Right lobe of liver (tissue), 6 donors: ENCODE measurements around the gene MED31. TPM values are rescaled to one million over a fixed set of nuclear protein-coding genes. Genes with fewer than 3 reads are reported as not detected.

ENCODE experiments used
- ATAC-seq, 4 donors: fragments of 200-7000 bp; cut with Tn5 transposase; one replicate each; pipeline ENCODE4 v1.9.1; 2020; ENCODE audit warnings: mild to moderate bottlenecking in 4 of 4, moderate library complexity in 4 of 4
- DNase-seq, 3 donors: peaks; one replicate each; pipeline ENCODE4 v3.0.0-alpha.2; 2020
- H3K27ac ChIP-seq, 3 donors: fragments of 200-600 bp; one replicate each; pipeline ENCODE4 v1.8.0; 2022
- H3K27me3 ChIP-seq, 2 donors: fragments of 200-600 bp; one replicate each; pipeline ENCODE4 v1.8.0; 2022
- H3K36me3 ChIP-seq, 4 donors: fragments of 200-600 bp; sonication (generic) in 1 of 4; one replicate each; pipeline versions ENCODE4 v1.5.1 to v1.8.0; 2017 to 2022; ENCODE audit warnings: control low read depth in 1 of 4
- H3K4me1 ChIP-seq, 4 donors: fragments of 200-600 bp; sonication (generic) in 1 of 4; one replicate each; pipeline versions ENCODE4 v1.5.1 to v1.8.0; 2017 to 2022; ENCODE audit warnings: control low read depth in 1 of 4
- H3K4me3 ChIP-seq, 3 donors: fragments of 200-600 bp; one replicate each; pipeline ENCODE4 v1.8.0; 2022
- H3K9me3 ChIP-seq, 4 donors: fragments of 200-600 bp; sonication (generic) in 1 of 4; one replicate each; pipeline versions ENCODE4 v1.5.1 to v1.8.0; 2017 to 2022; ENCODE audit warnings: control low read depth in 1 of 4
- POLR2A ChIP-seq: fragments of 450-650 bp; IDR thresholded peaks from one replicate; pipeline ENCODE4 v1.6.1; 2017; ENCODE audit warnings: antibody characterized with exemption, mild to moderate bottlenecking
- WGBS: methylation state at CpG from one replicate; pipeline ENCODE4 v1.1.6; 2018; ENCODE audit warnings: low coverage, low lambda C conversion rate; ENCODE audit not compliant: insufficient coverage; ENCODE audit errors: missing lambda C conversion rate; 5-methylcytosine and 5-hydroxymethylcytosine counted together
- intact Hi-C, 2 donors: fragments of 100-400 bp; cut with DNase I; formaldehyde crosslinking; loops; one replicate each; pipeline versions ENCODE4 v1.11.2 to v1.14.1; 2022
- long read RNA-seq: library from polyadenylated mRNA; unstranded; transcript quantifications from one replicate; pipeline ENCODE4 v2.0.0, GENCODE V29; 2019
- total RNA-seq, 6 experiments: library from RNA; depleted of rRNA in 2 of 6; stranded (reverse); fragments of >200 nt in 2 of 6; fragmentation: NEBNext Ultra II Directional in 3 of 6; extraction: Animal tissue kit (Norgen Biotek cat#: 25700) in 3 of 6; gene quantifications; one replicate each; pipeline versions ENCODE4 v1.1.0 to v1.2.4, GENCODE V29; 2016 to 2023
- TF ChIP-seq, protein P1 (sequence below), 4 donors: fragments of 200-600 bp in 3 of 4; fragments of 450-650 bp in 1 of 4; IDR thresholded peaks; one replicate each; pipeline versions ENCODE4 v1.5.1 to v1.8.0; 2016 to 2022; ENCODE audit warnings: antibody characterized with exemption in 4 of 4, mild to moderate bottlenecking in 2 of 4
- donor health status: DM: no; HTN: yes; CAD: no.
- donor health status: DM: no; HTN: no; CAD: no.
- donor health status: DM: no; HTN: no; CAD: no.
- donor health status: DM: no; HTN: yes; CAD: no.
- donor health status: DM: no; HTN: yes; CAD: no.

MED31 gene
- total RNA-seq: 10 to 100 TPM in 2 of 6 experiments, 1 to 10 TPM in 4; 3.5 to 10.7 (median 7.4) TPM
- long read RNA-seq, partial matches to known transcripts: 0 of 3 reads
- long read RNA-seq, other reads (novel, unspliced or antisense): 0 of 3 reads

DNA sequence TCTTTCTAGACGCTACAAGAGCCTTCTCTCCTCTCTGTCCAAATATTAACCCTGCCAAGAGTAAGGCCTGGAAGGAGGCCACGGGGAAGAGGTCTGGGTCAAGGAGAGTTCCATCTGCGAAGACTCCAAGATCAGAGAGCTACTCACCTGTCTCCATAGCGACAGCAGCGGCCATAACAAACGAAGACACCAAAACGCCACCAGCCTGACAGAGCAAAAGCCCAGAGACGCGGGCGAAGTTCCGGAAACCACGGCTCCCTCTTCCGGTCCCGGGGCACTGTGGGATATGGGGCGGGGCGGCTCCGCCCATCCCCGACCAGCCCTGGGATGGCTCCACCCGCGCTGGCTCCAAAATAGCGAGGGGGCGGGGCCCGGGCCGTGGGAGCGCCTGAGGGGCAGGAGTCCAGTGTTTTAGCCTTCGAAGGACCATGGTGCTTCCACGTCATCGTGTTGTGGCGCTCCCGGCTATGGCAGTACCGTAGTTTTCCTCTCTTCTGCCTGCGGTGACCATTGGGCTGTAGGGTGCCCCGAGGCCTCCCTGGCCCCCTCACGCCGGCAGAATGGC, at the start of gene MED31, which contains the start of gene C17orf100:
Gene MED31, minus strand, starts transcription at position 252 of the 565 bp plus-strand sequence. Its CDS starts 77 bp downstream, at position 175.
Gene C17orf100, plus strand, starts transcription at position 409 of the 565 bp plus-strand sequence. Its CDS starts 152 bp downstream, at position 561.
- DNase-seq: peak; percentile 97 to 98 (median 97)

DNA sequence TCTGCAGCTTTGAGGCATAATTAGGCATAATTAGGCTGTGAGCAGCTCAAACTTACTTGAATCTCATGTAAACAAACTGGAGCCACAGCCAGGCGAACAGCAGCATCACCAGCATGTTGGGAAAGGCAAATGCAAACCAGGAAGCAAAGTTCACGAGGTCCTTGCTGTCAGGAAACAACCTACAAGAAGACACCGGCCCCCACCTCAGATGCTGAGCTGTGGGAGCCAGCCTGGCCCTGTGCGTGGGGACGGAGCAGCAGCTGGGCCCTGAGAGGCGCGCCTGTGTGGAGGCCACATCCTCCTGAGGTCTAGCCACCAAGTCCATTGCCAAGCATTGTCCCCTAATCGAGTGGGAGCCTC, 49.5 kb upstream of the MED31 start:
- Histone ChIP-seq H3K4me3 (no peak overlapping the region), H3K4me1 (peaks cover 0 to 84% (median 40%) of the 10 kb centered on the region in 4 donors)

More for the DNA sequence above, at the start of gene MED31, which contains the start of gene C17orf100:
- ATAC-seq: peak; percentile 94 to 98 (median 96)
- Histone ChIP-seq H3K27ac (peak within 1 kb of the TSS; percentile 82 to 96 (median 83)), H3K27me3 (no peaks in the 10 kb centered on the region), H3K4me3 (peak within 1 kb of the TSS; percentile 65 to 91 (median 72)), H3K4me1 (peaks cover 0 to 36% (median 12%) of the 10 kb centered on the region in 4 donors), H3K9me3 (no peaks in the 10 kb centered on the region), H3K36me3 (peaks cover 0 to 21% (median 3%) of the 10 kb centered on the region in 4 donors)
- TF ChIP-seq, protein P1, sequence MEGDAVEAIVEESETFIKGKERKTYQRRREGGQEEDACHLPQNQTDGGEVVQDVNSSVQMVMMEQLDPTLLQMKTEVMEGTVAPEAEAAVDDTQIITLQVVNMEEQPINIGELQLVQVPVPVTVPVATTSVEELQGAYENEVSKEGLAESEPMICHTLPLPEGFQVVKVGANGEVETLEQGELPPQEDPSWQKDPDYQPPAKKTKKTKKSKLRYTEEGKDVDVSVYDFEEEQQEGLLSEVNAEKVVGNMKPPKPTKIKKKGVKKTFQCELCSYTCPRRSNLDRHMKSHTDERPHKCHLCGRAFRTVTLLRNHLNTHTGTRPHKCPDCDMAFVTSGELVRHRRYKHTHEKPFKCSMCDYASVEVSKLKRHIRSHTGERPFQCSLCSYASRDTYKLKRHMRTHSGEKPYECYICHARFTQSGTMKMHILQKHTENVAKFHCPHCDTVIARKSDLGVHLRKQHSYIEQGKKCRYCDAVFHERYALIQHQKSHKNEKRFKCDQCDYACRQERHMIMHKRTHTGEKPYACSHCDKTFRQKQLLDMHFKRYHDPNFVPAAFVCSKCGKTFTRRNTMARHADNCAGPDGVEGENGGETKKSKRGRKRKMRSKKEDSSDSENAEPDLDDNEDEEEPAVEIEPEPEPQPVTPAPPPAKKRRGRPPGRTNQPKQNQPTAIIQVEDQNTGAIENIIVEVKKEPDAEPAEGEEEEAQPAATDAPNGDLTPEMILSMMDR (IDR thresholded peaks at IDR 0.05): no peak
- peak; percentile 83 for TF ChIP-seq POLR2A
- intact Hi-C loops: no loop called here
- 0% methylated on average over 1 of the region's 35 CpGs for WGBS

DNA sequence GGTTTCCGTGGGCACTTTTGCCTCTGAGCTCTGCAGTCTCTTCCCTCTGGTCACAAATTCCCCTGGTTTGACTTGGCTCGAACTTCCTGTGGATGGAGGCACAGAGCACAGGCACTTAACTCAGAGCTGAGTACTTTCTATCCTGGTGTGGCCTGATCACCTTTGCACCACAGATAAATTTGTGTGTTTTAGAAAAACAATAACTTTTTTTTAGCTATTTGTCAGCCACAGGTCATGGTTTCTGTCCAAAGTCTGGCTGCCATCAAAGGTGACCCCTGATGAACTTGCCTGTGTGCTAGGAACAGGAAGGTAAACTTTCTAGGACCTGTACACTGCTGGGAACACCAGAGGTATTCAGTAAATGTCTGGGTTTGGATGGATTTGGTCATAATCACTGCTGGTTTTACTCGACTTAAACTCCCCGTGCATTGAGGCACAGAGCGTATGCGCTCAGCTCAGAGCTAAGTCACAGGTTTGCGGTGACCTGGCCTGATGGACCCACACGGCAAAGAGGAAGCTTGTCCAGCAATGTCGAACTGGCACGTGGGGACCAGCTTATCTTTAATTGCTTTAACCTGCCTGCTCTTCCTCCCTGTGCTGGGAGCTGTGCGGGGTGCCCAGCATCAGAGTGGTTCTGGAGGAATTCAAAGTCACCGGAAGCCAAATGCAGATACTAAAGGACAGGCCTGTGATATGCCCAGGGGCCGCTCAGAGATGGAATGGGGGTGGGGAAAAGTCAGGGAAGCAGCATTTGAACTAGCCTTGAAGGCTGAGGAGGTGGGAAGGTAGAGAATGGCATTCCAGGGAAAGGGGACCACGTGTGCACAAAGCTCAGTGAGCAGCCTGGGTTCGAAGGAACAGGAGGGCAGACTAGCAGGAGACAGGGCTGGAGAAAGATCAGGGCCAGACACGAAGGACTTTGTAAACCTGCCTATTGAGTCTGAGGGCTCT, 48.9 kb upstream of the MED31 start:
- ATAC-seq (peak; percentile 57 to 72 (median 66)), DNase-seq (peak in 2 of 3 donors; percentile 59 to 89)
- peak overlapping the region; percentile 56 to 97 (median 87) for H3K27ac ChIP-seq
- intact Hi-C loops: loop anchor here in 1 of 2 donors (10.0 kb wide), 1 partner anchor 95 kb away; no protein-coding TSS in a partner anchor
- H3K9me3 ChIP-seq: no peaks in the 10 kb centered on the region
- TF ChIP-seq POLR2A: no peak
- TF ChIP-seq, protein P1 (IDR thresholded peaks at IDR 0.05): no peak
- H3K4me1 ChIP-seq: peaks cover 0 to 80% (median 37%) of the 10 kb centered on the region in 4 donors
- no peak overlapping the region for H3K4me3 ChIP-seq
- WGBS: 36% methylated on average over 15 of the region's 16 CpGs
- no peaks in the 10 kb centered on the region for H3K27me3 ChIP-seq
- peaks cover 0 to 66% (median 31%) of the 10 kb centered on the region in 4 donors for H3K36me3 ChIP-seq

More for the DNA sequence above, 49.5 kb upstream of the MED31 start:
- TF ChIP-seq, protein P1 (IDR thresholded peaks at IDR 0.05): no peak
- TF ChIP-seq POLR2A: no peak
- peak in 1 of 3 donors; percentile 41 for DNase-seq
- ATAC-seq: peak in 3 of 4 donors; percentile 1 to 7 (median 3)
- intact Hi-C loops: loop anchor here in 1 of 2 donors (10.0 kb wide), 1 partner anchor 94 kb away; no protein-coding TSS in a partner anchor
- no peaks in the 10 kb centered on the region for H3K9me3 ChIP-seq
- peak overlapping the region; percentile 56 to 97 (median 87) for H3K27ac ChIP-seq
- H3K27me3 ChIP-seq: no peaks in the 10 kb centered on the region
- 23% methylated on average over 3 of the region's 8 CpGs for WGBS
- H3K36me3 ChIP-seq: peaks cover 0 to 63% (median 30%) of the 10 kb centered on the region in 4 donors

DNA sequence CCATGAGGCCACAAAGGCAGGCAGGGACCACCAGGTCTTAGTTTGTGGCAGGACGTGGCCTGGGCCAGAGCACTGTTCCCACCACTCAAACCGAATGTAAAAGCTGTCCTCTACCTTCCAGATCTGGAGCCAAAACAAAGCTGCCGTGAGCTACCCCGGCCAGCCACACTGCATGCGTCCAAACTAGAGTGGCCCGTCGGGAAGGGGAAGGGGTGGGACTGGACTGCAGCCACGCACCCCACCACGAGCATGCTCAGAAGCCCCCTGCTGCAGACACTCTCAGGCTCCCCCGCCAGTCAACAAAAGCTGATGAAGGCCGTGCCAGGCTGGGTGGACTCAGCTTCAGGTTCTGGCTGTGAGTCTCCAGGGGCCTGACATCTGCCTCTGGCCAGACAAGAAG, 46.6 kb upstream of the MED31 start:
- no peak for ATAC-seq
- no peaks in the 10 kb centered on the region for H3K9me3 ChIP-seq
- peaks cover 0 to 80% (median 41%) of the 10 kb centered on the region in 4 donors for H3K36me3 ChIP-seq
- no peak for DNase-seq
- TF ChIP-seq, protein P1 (IDR thresholded peaks at IDR 0.05): no peak
- no peak for TF ChIP-seq POLR2A
- H3K27me3 ChIP-seq: no peaks in the 10 kb centered on the region
- intact Hi-C loops: no loop called here
- 75% methylated on average over 2 of the region's 11 CpGs for WGBS
- H3K4me3 ChIP-seq: no peak overlapping the region
- H3K27ac ChIP-seq: peak overlapping the region in 1 of 3 donors; percentile 97
- peaks cover 0 to 57% (median 24%) of the 10 kb centered on the region in 4 donors for H3K4me1 ChIP-seq
